NCI-H524 (cell line): Measurements from ENCODE around the gene CPED1.
A peak's percentile ranks its signal among the peaks of the same experiment; 100 is the strongest.
"Not testable (repeated sequence)": the region's sequence is repeated elsewhere in the genome, so short reads cannot be mapped to it uniquely, and the experiment has no call there.

Source experiments
- DNase-seq, 2 experiments: peaks; one replicate each; lab custom pipeline; 2025; lab: John Stamatoyannopoulos, UW

Gene CPED1

DNA sequence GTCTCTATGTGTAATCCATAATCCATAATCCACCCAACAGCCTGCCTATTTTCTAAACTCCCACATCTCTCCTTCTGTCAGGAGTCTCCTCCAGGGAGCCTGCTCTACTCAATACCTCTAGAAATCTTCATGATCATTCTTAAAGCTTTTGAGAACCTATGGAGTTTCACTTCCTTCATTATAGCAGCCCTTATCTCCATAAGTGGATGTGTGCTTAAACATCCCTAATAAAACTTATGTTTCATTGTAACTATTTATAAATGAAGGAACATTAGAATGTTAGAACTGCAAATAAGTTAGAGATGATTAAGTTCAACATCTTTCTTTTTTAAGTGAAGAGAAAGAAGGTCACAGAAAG is 8.5 kb downstream of the CPED1 start:
- DNase-seq, result no peak

DNA sequence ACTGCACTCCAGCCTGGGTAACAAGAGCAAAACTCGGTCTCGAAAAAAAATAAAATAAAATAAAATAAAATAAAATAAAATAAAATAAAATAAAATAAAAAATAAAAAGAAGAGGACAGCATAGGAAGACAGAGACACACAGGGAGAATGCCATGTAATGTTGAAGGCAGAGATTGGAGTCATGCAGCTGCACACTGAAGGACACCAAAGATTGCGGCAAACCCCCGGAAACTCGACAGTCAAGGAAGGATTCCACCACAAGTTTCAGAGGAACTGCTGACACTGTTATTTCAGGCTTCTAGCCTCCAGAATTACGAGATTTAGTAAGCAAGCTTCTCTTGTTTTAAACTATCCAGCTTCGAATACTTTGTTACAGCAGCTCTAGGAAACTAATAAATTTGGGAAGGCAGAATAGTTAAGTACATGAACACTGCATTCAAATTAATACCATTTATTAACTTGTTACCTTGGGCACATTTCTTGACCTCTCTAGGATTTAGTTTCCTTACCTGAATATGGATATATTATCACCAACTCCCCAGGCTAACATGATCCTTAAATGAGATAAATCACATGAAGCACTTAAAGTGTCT is 9.5 kb downstream of the CPED1 start:
- DNase-seq, result no peak

DNA sequence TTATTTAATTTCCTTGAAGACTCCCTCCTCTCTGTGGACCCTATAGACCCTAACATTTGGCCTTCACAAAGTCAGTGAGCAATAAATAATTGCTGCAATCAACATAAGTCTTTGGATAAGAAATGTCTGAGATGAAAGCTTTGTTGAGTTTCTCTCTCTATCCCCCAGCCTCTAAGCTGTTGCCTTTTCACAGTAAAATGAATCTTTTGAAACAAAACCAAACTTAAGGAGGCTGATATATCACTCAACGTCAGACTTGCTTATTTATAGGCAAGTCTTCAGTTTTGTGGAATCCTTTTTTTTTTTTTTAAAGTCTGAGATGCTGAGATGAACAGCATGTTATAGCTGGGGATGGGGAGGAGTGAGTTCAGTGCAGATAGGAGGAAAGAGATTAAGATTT is 10.0 kb downstream of the CPED1 start:
- DNase-seq, result no peak

- DNase-seq, result no peak
These were observed 10.6 kb downstream of the CPED1 start for GRCh38 chr7:120998996-120999565.

GRCh38 chr7:121000081-121000983 is 11.8 kb downstream of the CPED1 start:
- no peak for DNase-seq

DNA sequence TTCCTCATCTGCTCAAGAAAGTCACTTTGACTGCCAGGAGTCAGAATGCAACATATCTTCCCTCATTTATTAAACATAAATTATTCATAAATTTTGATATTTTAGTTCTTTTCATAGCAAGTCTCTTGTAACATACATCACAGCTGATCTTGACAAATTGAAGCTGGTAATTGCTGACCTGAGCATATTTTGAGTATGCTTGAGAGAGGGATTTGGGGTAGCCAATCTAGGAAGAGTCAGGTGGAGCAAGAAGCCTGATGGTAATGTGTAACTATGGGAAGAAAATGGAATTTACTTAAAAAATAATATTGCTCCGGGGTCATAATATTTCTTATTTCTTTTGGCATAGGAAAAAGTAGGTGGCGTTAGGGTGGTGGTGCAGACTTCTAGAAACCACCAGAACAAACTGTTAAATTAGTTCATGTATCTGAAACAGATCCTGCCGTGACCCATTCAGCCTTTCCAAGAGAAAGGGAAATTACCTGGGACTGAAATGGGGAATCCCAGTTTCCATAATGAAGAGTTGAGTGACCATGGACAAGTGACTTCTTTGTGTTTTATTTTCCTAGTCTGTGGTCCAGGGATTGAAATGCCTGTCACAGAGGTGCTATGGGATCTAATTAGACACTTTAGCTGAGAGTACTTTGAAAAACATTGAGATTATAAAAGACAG is 12.9 kb downstream of the CPED1 start:
- no peak for DNase-seq

- DNase-seq, result no peak
These were observed 13.7 kb downstream of the CPED1 start for GRCh38 chr7:121002048-121002756.

DNA sequence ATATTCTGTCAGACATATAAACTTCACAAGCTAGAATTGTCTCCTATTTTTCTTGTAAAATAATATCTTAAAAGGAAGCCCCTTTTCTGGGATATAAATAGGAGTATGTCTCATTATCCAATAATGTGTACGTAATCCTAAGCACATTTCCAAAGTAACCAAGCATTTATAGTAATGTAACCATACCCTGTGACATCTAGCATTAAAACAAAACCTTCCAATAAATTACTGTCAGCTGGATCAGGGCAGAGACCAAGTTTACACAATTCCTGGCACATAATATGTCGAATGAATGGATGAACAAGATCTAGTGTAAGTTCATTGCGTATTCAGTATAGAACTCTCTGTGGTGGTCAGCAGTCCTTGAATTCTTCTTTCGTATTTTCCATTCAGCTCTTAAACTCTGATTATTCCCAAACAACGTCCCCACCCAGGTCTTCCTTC is 14.3 kb downstream of the CPED1 start:
- DNase-seq, result no peak

DNA sequence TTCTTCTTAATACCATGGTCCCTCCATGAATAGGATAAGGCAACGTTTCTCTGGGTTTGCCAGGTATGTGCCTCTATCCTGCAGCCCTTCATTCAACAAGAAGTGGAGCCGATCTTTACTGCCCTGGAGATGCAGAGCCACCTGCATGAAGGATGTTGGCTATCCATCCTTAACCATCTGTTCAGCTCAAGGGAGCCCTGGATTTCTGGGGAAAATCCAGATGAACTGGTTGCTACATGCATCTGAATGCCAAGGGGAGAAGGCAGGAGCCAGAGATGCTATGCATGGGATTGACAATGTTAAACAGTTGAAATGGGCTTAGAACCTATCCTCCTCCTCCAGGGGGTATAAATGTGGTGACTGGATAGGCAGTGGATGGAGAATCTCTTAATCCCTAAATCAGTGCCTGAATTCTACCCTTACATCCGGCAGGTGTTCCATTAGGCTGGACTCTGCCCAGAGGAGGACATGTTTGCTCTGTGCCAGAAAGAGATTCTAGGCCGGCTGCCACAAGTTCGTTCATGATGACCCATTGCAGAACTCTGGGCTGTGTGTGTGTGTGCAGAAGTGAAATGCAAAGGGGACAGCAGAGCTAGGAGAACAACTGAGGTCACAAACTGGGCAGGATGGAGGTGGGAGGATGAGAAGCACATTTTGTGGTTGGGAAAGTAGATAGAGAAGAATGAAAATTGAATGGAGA is 15.6 kb downstream of the CPED1 start:
- peak; percentile 0 to 3 for DNase-seq

- not testable (repeated sequence) for DNase-seq
These were observed 16.5 kb downstream of the CPED1 start for GRCh38 chr7:121005058-121005457.

DNA sequence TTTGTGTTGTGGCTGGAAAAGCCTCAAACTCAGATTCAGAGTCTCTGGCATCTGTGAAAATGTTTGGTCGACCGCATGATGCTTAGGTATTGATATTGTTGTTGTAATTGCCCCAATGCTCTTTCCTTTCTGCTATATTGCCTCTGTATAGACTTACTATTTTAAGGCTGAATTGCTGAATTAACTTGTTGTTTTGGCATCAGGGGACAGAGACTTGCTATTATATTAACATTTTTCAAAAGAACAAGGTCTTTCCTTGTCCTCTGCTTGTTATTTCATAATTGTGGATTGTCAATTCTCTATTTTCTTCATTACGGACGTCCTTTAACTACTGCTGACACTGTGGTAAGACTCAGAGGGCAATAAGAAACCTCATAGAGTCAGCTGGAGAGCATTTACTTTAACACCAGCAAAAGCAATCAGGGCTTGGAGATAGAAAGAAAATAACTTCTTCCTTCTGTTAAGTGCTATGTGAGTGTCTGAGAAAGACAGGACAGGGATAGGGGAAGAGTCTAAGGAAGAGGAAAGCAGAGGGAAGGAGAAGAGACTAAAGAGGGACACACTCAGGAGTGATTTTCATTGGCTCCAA is 17.6 kb downstream of the CPED1 start:
- no peak for DNase-seq

DNA sequence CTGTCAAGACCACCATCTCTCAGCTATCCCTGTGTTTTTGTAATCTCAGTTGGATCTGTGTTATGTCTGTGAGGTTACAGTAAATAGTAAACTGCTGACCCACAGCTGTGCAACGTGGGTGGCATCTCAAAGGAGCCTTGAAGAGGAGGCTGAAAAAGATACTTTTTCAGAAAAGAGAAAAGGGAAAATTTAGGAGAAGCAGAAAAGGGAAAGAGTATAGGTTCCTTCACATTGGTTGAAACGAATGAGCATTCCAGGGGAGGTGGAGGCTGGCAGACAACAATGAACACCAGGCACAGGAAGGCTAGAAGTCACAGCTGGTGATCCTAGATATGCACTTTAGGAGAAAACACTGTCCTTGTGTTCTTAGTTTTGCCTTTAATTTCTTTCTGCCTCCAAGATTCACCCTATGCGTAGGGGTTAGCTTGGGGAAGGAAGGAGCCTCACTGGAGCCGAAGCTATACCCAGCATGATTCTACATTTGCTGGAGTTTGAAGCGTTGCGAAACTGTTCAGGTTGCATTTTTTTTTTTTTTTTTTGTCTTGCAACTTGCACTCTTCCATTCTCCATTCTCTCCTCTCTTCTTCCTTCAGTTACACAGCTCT is 18.3 kb downstream of the CPED1 start:
- DNase-seq, result no peak

- DNase-seq, result no peak
These were observed 20.3 kb downstream of the CPED1 start for GRCh38 chr7:121008816-121009215.

- no peak for DNase-seq
These were observed 22.9 kb downstream of the CPED1 start for GRCh38 chr7:121011401-121011800.

DNA sequence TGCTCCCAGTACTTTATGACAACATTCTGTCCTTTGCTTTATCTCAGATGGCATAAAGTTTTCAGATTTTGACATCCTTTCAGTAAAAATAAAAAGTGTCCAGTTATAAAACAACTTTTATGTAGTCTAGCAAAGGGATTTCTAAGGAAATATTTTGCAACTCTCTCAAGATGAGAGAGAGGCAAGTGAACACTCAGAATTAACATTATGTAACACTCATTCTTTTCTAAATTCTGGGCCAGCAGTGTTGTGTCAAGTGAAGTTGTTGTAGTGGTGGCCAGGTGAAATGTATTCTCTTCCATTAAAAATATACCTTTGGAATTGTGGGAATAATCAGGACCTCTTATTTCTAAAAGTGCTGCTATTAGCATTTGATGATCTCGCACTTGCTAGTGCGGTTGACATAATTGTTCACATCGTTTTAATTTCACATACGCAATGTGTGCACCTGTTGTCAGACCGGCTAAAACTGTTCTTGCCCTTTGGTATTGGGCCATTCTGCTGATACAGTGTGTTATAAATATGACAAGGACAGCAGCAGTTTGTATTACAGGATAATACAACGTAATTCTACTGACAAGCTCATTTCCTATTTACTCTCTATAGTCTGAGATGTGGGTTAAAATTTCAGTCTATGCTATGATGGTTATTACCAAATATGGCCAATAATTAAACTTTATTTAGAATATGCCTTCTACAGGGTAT is 23.8 kb downstream of the CPED1 start:
- DNase-seq, result no peak

DNA sequence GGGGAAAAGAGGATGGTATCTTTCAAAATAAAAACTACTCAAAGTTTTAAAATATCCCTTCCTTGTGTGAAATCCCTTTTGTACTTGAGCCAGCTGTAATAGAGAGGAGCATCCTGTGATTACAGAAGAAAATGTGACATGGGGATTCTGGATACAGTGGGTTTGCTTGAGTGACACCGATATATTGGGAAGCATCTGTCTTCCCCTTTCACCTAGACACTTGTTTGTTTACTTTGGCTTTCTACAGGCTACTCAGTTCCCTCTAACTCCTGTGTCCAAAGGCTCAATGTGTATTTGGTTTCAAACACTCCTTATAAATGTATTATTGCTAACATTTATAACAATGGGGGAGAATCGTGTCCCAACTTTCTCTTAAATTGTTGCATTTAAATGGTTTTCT is 24.4 kb downstream of the CPED1 start:
- DNase-seq, result no peak

- DNase-seq, result no peak
These were observed 27.0 kb downstream of the CPED1 start for GRCh38 chr7:121015560-121015959.

GRCh38 chr7:121016966-121017365 is 28.5 kb downstream of the CPED1 start:
- no peak for DNase-seq

GRCh38 chr7:121017586-121017985 is 29.1 kb downstream of the CPED1 start:
- DNase-seq, result no peak

GRCh38 chr7:121019018-121019417 is 30.5 kb downstream of the CPED1 start:
- DNase-seq, result no peak
